Measurements from ENCODE around the gene TMEM30B.

Gene TMEM30B

DNA sequence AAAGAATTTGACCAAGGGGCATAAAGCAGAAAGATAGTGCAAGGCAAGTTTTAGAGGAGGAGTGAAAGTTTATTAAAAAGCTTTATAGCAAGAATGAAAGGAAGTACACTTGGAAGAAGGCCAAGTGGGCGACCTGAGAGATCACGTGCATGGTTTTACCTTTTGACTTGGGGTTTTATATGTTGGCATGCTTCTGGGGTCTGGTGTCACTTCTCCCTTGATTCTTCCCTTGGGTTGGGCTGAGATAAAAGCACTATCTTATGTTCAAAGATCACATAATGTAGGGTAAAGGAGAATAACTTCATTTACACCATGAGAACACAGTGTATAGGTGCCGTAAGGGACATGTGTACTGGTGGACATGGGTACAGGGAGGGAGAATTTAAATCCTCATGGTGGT, 17.7 kb upstream of the TMEM30B start:
- DNase-seq (ENCODE audit: low spot score), result no peak

DNA sequence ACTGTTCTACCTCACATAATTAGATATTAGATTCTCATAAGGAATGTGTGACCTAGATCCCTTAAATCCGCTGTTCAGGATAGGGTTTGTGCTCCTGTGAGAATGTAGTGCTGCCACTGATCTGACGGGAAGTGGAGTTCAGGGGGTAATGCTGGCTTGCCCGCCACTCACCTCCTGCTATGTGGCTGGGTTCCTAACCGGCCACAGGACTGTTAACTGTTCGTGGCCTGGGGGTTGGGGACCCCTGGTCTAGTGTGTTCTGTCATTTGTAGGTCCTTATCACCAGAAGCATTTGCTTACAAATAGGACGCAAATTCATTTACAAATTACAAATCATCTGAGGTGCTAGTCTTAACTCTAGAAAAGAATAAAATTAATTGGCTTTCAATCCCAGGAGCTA, 16.4 kb upstream of the TMEM30B start:
- DNase-seq (ENCODE audit: low spot score), result no peak

DNA sequence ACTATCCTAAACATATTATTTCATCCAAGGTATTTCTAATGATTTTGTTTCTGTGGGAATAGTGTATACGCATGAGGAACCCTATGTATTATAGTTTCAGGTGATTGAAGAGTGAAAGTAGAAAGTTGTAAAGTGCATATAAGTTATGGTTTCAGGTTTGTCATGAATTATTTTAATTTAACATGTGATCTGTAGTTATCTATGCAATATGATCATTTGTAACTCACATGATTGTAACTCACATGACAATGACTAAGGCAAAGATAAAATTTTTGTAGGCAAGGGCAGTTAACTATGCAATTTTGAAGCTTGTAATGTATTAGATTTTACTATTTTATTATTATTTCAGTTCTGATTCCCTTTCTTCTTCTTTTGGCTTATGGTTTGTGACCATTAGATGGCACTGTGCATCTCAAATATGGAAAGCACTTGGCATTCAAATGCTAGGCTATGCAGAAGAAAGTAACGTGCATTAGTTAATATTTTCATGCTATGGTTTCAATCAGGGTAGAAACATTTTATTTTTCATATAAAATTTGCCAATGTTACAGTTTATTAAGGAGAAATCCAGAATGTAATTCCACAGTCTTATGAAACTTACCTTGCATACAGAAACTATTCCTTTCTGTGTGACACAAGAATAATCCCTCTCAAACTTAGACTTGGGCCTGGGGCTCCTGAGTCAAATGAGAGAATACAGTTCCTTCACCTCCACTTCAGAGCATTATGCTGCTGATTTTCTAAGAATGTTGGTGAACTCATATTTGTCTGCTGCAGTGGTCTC, 15.8 kb upstream of the TMEM30B start:
- peak; percentile 48 for DNase-seq (ENCODE audit: low spot score)

DNA sequence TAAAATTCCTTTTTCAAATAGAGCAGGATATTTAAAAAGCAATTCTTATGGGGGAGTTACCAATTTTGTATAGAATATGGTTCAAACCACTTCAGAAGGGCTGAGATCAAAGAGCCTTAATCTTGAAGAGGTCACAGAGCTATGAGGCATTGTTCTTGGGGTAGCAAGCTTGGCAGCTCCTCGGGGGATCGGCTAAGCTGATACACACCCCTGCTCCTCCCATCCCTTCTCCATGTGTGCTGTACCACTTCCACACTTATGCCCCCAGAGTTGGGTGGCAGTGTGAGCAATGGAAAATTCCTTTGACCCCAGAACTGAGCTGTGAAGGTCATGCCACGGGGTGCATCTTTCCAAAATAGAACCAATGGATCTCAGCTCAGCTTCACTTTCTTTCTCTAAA, 15.0 kb upstream of the TMEM30B start:
- no peak for DNase-seq (ENCODE audit: low spot score)

DNA sequence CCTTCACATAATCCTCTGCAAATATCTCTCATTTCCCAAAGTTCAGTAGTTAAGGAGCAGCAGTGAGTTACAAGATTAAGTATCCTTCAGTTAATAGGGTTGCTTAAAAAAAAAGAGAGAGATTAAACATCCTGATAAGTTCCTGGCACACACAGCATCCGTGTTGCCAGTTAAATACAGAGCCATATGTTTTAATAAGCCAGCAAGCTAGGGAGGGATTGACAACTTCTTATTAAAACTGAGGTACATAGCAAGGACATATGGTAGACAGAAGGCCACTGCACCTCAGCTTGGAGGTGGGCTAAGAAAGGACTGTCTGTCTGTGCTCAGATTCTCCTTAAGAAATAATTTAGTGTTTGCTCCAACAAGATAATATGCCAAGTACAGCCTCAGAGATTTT, 9.6 kb upstream of the TMEM30B start:
- DNase-seq (ENCODE audit: low spot score), result no peak

DNA sequence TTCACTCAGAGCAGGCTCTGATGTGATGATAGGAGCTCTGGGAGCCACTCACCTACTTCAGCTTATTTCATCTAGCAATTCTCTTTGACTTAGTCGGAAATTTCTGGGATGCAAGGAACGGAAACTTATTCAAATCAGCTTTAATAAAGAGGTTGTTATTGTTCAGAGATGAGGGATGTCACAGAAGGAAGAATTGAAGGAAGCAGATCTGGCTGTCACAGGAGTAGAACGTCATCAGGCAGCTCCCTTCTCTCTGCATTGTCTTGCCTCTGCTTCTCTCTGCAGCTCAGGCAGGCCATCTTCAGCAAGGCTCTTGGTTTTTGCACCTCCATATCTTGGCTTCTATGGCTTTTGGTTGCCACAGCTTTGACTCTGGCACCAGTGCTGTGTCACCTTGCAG, 7.6 kb upstream of the TMEM30B start:
- DNase-seq (ENCODE audit: low spot score), result no peak

DNA sequence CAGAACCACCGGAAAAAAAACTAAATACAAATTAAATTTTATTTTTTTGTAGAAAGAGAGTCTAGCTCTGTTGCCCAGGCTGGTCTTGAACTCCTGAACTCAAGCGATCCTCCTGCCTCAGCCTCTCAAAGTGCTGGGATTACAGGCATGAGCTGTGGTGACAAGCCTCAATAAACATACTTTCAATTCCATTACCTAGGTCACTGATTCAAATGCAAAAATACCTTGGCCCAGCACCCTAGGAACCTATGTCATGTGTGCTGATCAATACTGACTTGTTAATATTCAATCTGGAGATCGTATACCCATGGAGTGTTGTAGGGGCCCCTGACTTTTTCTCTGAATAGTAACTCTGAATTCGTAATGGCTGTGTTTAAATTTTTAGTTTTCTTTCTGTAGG, 7.1 kb upstream of the TMEM30B start:
- no peak for DNase-seq (ENCODE audit: low spot score)

DNA sequence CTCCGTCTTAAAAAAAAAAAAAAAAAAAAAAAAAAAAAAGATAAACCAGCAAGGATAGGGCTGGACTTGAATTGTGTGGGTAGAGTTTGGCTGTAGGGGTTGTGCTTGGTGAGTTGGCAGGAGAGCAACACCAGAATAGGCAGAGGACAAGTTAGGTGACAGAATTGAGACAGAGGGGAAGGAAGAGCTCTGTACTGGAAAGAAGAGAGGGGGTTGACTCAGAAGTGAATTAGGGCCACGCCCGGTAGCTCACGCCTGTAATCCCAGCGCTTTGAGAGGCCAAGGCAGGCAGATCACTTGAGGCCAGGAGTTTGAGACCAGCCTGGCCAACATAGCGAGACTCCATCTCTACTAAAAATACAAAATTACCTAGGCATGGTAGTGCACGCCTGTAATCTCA, 6.1 kb upstream of the TMEM30B start:
- DNase-seq (ENCODE audit: low spot score), result no peak

DNA sequence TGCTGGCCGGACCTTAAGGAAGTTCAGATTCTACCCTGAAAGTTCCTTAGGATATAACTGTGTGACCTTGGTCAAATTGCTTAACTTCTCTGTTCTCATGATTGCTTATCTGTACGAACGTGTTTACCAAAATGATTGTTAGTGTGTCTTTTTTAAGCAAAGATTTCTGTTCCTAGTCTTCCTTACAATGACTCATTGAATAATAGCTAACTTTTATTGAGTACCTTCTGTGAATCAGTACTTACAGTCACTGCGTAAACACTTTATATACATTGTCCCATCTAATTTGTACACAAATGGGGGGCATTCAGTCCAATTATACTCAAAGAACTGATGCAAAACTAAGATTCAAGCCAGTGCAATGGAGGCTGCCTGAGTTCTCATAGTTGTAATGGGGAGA, 4.2 kb upstream of the TMEM30B start:
- DNase-seq (ENCODE audit: low spot score), result peak; percentile 16

DNA sequence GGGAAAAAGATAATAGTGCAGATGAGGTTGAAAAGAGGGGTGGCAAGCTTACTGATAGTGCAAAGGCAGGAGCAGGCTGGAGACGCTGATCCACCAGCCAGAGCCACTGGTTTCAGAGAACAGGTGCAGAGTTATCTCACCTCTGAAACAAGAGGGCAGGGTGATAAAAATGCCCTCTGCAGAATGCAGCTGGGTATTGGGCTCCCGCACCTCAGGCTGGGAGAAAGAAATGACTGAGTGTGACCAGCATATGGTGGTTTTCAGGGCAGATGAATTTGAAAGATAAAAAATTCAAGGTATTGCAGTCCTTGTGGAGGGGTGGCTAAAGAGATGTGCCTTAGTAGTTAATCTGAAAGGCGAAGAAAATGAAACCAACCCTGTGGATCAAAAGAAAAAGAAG, 2.9 kb upstream of the TMEM30B start:
- DNase-seq (ENCODE audit: low spot score), result no peak

DNA sequence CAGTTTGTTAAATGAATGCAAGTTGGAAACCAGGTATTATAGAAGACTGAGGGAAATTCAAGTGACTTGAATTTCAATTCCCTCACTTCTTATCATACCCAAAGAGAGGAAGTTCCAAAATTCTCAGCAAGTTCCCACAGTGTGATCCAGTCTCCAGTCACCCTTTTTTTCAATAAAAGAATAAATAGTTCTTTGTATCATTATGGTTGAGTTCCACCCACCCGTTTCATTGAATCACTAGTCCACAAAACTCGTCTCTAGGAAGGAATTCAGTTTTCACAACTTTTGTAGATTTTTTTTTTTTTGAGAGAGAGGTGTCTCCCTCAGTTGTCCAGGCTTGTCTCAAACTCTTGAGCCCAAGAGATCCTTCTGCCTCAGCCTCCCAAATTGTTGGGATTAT, 1.6 kb upstream of the TMEM30B start:
- peak; percentile 74 for DNase-seq (ENCODE audit: low spot score)

DNA sequence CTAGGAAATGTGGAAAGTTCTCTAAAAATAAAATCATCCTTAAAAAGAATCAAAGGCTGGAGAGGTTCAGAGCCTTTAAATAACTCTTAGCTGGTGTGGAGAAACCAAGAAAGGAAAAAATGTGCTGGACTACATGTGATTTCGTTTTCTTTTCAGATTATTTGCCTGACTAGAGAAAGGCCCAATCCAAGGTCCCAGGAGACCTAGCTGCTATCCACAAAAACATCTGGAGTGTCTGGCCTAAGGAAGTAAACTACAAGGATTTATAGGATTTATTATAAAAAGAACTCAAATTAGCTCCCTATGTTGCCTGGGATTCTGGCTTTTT, 774 bp upstream of the TMEM30B start:
- no peak for DNase-seq (ENCODE audit: low spot score)

DNA sequence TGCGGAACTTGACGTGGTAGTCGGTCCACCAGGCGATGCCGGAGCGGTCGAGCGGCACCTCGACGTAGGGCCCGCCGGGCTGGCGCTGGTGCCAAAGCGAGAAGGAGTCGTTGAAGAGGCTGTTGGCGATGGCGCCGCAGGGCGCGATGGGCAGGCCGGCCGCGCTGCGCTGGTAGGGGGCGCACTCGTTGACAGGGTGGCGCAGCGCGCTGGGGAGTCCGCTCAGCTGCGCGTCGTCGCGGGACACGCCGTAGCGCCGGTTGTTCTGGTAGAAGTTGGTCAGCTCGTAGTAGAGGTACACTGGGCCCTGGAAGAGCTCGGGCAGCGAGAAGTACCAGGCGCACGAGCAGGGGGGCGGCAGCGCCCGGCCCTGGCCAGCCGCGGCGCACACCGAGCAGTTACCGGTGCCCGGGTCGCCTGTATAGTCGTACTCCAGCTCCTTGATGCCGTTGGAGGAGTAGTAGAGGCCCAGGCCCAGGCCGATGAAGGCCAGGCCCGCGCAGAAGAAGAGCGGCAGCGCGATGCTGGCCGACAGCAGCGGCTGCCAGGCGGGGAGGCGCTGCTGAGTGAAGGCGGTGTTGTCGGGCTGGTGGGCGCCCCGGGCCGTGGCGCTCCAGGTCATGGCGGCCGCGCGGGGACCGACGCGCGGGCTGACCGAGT, 482 bp downstream of the TMEM30B start:
- DNase-seq (ENCODE audit: low spot score), result no peak

DNA sequence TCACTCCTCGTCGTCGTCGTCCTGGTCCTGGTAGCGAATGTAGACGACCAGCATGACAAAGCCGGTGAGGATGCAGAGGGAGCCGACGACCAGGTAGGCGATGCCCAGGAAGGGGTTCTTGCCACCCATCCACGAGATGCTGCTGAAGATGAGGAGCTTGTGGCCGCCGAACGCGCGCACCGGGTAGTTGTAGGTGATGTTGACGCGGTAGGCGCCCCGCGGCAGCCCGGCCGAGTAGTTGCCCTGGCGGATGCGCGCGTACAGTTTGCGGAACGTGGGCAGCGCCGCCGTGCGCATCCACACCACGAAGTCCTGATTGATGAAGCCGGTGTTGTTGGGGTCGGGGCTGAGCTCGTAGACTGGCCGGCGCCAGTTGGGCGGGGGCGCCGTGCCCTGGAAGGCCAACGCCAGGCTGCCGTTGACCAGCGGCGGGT, 1.0 kb downstream of the TMEM30B start:
- DNase-seq (ENCODE audit: low spot score), result no peak

DNA sequence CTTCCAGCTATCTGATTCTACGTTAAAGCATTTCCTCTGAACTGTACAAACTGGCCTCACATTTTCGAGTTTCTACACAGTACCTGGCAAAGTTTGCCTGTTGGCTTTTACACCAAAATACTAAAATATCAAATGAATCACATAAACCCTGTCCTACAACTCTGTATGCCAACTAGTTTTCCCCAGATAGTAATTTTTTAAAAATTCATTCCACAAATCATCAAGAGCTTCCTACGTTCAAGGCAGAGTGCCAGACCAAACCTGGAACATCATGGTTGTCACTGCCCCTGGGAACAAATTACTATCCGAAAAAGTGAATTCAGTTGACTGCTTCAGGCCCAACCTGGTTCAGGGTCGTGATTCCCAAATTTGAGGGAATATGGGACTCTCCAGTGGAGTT, 2.1 kb downstream of the TMEM30B start:
- no peak for DNase-seq (ENCODE audit: low spot score)

DNA sequence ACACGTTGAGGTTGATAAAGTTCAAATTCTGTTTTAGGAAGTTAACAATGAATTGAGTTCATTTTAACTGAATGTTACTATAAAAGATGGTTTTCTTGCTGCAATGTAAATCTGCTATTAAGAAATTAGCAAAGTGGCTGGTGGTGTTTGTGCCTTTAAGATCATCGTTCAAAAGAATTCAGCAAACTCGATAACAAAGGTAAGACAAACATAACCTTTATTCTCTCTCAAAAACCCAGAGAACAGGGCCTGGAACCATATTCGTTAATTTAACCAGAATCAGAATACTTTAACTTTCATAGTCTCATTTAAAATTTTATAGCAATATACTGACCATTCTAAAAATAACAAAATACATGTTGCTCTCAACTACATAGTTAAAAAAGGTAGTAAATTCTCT, 3.4 kb downstream of the TMEM30B start:
- DNase-seq (ENCODE audit: low spot score), result no peak

DNA sequence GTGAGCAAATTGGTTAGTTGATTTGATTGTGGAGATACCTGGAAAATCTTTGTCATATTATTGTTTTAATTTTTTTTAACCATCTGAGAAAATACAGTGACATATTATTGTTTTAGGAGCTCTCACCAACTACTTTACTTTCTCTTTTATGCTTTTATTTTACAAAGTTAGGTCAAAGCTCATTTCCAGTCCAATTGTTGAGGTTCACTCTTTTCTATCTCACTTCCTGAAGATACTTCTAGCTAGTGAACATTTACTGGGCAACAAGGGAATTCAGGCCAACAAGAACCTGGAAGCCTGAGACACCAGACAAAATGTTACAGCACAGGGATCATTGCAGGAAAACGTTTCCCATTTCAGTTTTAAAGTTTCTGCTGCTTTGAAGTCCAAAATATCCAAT, 3.9 kb downstream of the TMEM30B start:
- DNase-seq (ENCODE audit: low spot score), result no peak

DNA sequence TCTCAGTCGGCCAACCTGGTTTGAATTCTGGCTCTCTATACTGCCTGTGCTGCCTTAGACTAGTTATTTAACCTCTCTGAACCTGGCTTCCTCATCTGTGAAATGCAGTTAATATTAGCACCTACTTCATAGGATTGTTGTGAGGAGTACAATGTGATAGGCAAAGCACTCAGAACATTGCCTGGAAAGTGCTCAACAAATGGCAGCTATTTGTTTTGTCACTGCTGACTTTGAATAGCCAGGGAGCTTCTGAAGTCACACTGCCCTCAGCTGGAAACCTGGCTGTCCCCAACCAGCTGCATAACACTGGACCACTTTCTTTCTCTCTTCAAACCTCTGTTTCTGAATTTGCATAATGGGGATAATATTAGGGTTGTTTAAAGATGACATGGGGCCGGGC, 9.6 kb downstream of the TMEM30B start:
- no peak for DNase-seq (ENCODE audit: low spot score)

DNA sequence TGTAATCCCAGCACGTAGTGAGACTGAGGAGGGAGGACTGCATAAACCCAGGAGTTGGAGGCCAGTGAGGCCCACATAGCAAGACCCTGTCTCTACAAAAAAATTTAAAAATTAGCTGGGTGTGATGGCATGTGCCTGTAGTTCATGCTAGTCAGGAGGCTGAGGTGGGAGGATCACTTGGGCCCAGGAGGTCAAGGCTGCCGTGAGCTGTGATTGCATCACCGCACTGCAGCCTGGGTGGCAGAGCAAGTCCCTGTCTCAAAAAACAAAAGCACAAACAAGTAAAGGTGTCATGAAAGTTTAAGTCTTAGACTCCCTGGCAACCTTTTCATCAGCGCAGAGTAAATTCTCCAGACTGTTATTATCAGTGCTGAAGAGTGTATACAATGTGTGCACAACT, 10.4 kb downstream of the TMEM30B start:
- DNase-seq (ENCODE audit: low spot score), result no peak

DNA sequence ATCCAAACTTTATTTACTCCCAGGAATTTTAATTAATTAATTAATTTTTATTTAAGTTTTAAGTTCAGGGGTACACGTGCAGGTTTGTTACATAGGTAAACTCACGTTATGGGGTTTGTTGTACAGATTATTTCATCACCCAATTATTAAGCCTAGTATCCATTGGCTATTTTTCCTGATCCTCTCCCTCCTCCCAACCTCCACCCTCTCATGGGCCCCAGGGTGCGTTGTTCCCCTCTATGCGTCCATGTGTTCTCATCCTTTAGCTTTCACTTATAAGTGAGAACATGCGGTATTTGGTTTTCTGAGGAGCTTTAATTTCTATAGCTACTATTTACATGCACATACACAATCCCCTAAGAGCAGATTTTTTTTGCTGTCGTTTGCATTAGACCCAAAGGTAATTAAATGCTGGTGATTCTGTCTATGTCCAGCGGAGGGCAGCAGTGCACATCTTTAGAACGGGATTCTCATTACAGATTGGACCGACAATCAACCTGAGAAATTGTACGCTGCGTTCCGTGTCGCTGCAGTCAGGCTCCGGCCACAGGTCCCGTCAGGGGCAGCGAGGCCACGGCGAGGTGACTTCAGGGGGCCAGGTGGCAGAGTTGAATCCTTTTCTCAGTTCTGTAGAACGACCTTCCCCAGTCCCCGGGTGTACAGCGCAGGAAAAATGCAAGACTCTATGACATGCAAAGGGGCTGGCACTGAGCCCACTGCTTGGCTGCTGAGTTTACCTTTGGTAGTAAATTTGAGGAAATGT, 11.6 kb downstream of the TMEM30B start:
- peak; percentile 78 for DNase-seq (ENCODE audit: low spot score)

DNA sequence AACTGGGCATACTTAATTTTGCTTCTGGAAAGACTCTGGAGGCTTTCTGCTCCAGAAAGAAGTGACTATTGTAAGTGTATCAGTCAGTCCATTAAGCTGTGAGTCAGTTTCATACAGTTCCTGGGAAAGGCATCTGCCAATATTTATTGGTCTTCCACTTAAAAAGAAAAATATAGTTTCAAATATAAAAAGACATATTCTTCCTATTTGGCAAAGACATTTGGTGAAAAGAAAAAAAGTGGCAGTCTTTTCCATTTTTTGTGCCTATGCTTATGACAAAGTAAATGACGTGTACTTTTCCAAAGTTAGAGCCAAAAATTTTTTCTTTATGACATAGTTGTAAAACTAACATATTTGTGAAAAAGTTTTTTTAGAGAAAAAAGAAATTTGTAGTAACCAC, 12.3 kb downstream of the TMEM30B start:
- DNase-seq (ENCODE audit: low spot score), result no peak

DNA sequence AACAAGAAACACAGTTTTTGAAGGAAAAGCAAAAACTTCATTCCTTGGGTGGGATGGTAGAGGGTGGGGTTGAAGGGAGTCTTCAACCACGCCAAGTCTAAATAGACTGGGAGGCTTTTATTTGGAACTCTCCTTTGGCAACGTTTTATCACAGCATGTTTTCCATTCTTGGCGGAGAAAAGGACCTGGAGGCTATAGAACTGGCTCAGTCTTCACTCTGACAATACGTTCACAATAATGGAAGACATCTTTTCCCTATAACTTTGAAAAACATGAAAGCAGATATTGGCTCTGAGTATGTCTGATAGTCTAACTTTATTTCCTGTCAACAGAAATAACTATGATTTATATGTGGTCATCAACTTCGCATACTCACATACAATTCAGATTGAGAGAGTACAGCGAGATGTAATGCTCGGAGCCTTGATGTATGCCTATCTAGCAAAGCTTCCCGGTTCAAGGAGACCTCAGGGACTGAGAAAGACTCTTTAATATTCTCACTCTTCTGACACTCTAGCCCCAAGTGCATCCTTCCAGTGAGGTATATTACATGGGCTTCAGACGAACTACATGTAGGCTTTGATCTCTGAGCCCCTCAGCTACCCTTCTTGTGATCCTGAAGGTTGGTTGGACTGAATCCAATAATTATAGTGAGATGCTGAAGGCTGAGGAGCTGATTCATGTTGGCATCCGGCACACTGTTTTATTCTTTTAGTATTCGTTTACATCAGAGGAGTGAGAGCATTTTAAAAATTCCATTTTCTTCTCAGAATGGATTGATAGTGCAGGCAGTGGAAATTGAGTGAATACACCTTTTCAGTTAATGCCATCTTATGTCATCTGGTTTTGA, 14.0 kb downstream of the TMEM30B start:
- no peak for DNase-seq (ENCODE audit: low spot score)

All from COLO829 (cell line).